H1 (cell line): ENCODE data around the gene CSNK1G3. TPM values are rescaled to one million over a fixed set of nuclear protein-coding genes. Genes with fewer than 3 reads are reported as not detected.

ENCODE experiments used
- CTCF ChIA-PET: fragments of 300-600 bp; sonication (Branson Sonifier 250); formaldehyde crosslinking; loops from one replicate; lab custom pipeline; 2021; ENCODE audit not compliant: partially characterized antibody; lab: Charles Lee
- POLR2A ChIA-PET: fragments of 300-600 bp; sonication (Branson Sonifier 250); formaldehyde crosslinking; loops from one replicate; lab custom pipeline; 2021; ENCODE audit warnings: inconsistent platforms; ENCODE audit not compliant: partially characterized antibody; lab: Charles Lee
- DNase-seq, 2 experiments: peaks; one replicate each; pipeline versions ENCODE4 v3.0.0 to v3.0.0-alpha.2; 2010 to 2022; ENCODE audit warnings: low spot score in 2 of 2, low read depth in 1 of 2, mixed read lengths in 1 of 2
- FAIRE-seq: peaks from 2 replicates; lab custom pipeline; 2011; peaks lifted over from hg19 to GRCh38; lab: Jason Lieb, UNC
- H2AFZ ChIP-seq: 2 replicates; pipeline ENCODE4 v1.8.1; 2012; ENCODE audit warnings: low read length, inconsistent platforms
- H2AK5ac ChIP-seq: 2 replicates; pipeline ENCODE4 v1.6.1; 2013; ENCODE audit warnings: low read depth, low read length
- H2BK120ac ChIP-seq: replicated peaks from 2 replicates; pipeline ENCODE3; 2013; ENCODE audit warnings: low read depth, low read length, inconsistent platforms
- H2BK12ac ChIP-seq: 2 replicates; pipeline ENCODE4 v1.6.1; 2013; ENCODE audit warnings: low read depth, low read length
- H2BK15ac ChIP-seq: 2 replicates; pipeline ENCODE4 v1.6.1; 2013; ENCODE audit warnings: low read length
- H2BK20ac ChIP-seq: 2 replicates; pipeline ENCODE4 v1.6.1; 2013; ENCODE audit warnings: low read length
- H2BK5ac ChIP-seq: 2 replicates; pipeline ENCODE4 v1.6.1; 2013; ENCODE audit warnings: low read depth, low read length
- H3K14ac ChIP-seq: 2 replicates; pipeline ENCODE4 v1.6.1; 2013; ENCODE audit warnings: inconsistent platforms; ENCODE audit not compliant: insufficient read length
- H3K18ac ChIP-seq: 2 replicates; pipeline ENCODE4 v1.6.1; 2013; ENCODE audit warnings: low read length; ENCODE audit errors: extremely low read depth
- H3K23ac ChIP-seq: 2 replicates; pipeline ENCODE4 v1.6.1; 2013; ENCODE audit warnings: inconsistent platforms; ENCODE audit not compliant: insufficient read length
- H3K23me2 ChIP-seq: 2 replicates; pipeline ENCODE4 v1.6.1; 2013; ENCODE audit warnings: low read depth, low read length
- H3K27ac ChIP-seq: 2 replicates; pipeline ENCODE4 v1.6.1; 2011; ENCODE audit warnings: low read depth, low read length, inconsistent platforms
- H3K27me3 ChIP-seq, 4 experiments: replicated peaks in 1 of 4; 1 replicate in 1 of 4; 2 replicates in 3 of 4; pipeline versions ENCODE4 v1.6.1 to v1.8.1; 2011 to 2013; ENCODE audit warnings: low read length in 3 of 4, mild to moderate bottlenecking in 3 of 4, inconsistent platforms in 2 of 4, mixed read lengths in 2 of 4, moderate library complexity in 1 of 4; ENCODE audit not compliant: control insufficient read depth in 3 of 4, insufficient read depth in 3 of 4; ENCODE audit errors: extremely low read depth in 1 of 4
- H3K36me3 ChIP-seq, 4 experiments: 2 replicates each; pipeline versions ENCODE4 v1.6.1 to v1.8.1; 2011 to 2013; ENCODE audit warnings: mild to moderate bottlenecking in 4 of 4, low read length in 3 of 4, moderate library complexity in 2 of 4, control low read depth in 1 of 4, inconsistent platforms in 1 of 4; ENCODE audit not compliant: insufficient read depth in 4 of 4, control insufficient read depth in 2 of 4
- H3K4ac ChIP-seq: replicated peaks from 2 replicates; pipeline ENCODE3; 2013; ENCODE audit warnings: low read length, low read depth, mixed read lengths, inconsistent platforms; ENCODE audit not compliant: insufficient read length
- H3K4me1 ChIP-seq, 4 experiments: replicated peaks in 1 of 4; 1 replicate in 1 of 4; 2 replicates in 3 of 4; pipeline versions ENCODE4 v1.6.1 to v1.8.1; 2011 to 2013; ENCODE audit warnings: low read length in 3 of 4, inconsistent platforms in 2 of 4, mixed read lengths in 1 of 4; ENCODE audit not compliant: insufficient read depth in 4 of 4, control insufficient read depth in 3 of 4
- H3K4me2 ChIP-seq, 2 experiments: 2 replicates each; pipeline versions ENCODE4 v1.6.1 to v1.8.1; 2011 to 2013; ENCODE audit warnings: low read depth in 2 of 2, low read length in 2 of 2, control low read depth in 1 of 2, inconsistent platforms in 1 of 2, mild to moderate bottlenecking in 1 of 2; ENCODE audit not compliant: insufficient read depth in 1 of 2
- H3K4me3 ChIP-seq, 4 experiments: fragments of 200-600, 300-600 bp in 1 of 4; sonication (generic), shearing (Covaris generic), sonication (Bioruptor Twin) in 1 of 4; 2 replicates each; pipeline versions ENCODE4 v1.5.1 to v1.8.1; 2011 to 2016; ENCODE audit warnings: low read length in 4 of 4, low read depth in 3 of 4, control low read depth in 2 of 4, inconsistent platforms in 2 of 4, mild to moderate bottlenecking in 2 of 4, mixed read lengths in 1 of 4, moderate library complexity in 1 of 4; ENCODE audit not compliant: insufficient read depth in 2 of 4; ENCODE audit errors: extremely low read depth in 1 of 4
- H3K56ac ChIP-seq: replicated peaks from 2 replicates; pipeline ENCODE3; 2013; ENCODE audit warnings: low read depth, mild to moderate bottlenecking, mixed read lengths, low read length, inconsistent platforms; ENCODE audit not compliant: insufficient read length
- H3K79me1 ChIP-seq: 2 replicates; pipeline ENCODE4 v1.6.1; 2013; ENCODE audit warnings: low read depth, low read length, control low read depth
- H3K79me2 ChIP-seq, 2 experiments: 2 replicates each; pipeline versions ENCODE4 v1.6.1 to v1.8.1; 2012 to 2013; ENCODE audit warnings: low read length in 2 of 2, mild to moderate bottlenecking in 2 of 2, inconsistent platforms in 1 of 2; ENCODE audit not compliant: insufficient read depth in 2 of 2, control insufficient read depth in 1 of 2
- H3K9ac ChIP-seq, 4 experiments: replicated peaks in 1 of 4; 1 replicate in 1 of 4; 2 replicates in 3 of 4; pipeline versions ENCODE4 v1.6.1 to v1.8.1; 2011 to 2013; ENCODE audit warnings: low read depth in 3 of 4, low read length in 3 of 4, control low read depth in 2 of 4, mild to moderate bottlenecking in 2 of 4, moderate library complexity in 2 of 4, inconsistent platforms in 1 of 4; ENCODE audit errors: extremely low read depth in 1 of 4
- H3K9me3 ChIP-seq, 2 experiments: 2 replicates each; pipeline versions ENCODE4 v1.6.1 to v1.8.1; 2012 to 2013; ENCODE audit warnings: mild to moderate bottlenecking in 2 of 2, moderate library complexity in 2 of 2, control low read depth in 1 of 2, inconsistent platforms in 1 of 2, low read depth in 1 of 2, low read length in 1 of 2, mixed read lengths in 1 of 2; ENCODE audit not compliant: insufficient read depth in 2 of 2
- H4K20me1 ChIP-seq, 2 experiments: replicated peaks in 1 of 2; 2 replicates each; pipeline versions ENCODE3 to v1.8.1; 2011 to 2013; ENCODE audit warnings: inconsistent platforms in 2 of 2, low read length in 2 of 2, mild to moderate bottlenecking in 1 of 2; ENCODE audit not compliant: insufficient read depth in 2 of 2, control insufficient read depth in 1 of 2
- H4K5ac ChIP-seq: 2 replicates; pipeline ENCODE4 v1.6.1; 2013; ENCODE audit warnings: low read length, low read depth, mixed read lengths, inconsistent platforms; ENCODE audit not compliant: insufficient read length
- H4K8ac ChIP-seq: 2 replicates; pipeline ENCODE4 v1.8.0; 2013; ENCODE audit warnings: mild to moderate bottlenecking, moderate library complexity, low read length, inconsistent platforms; ENCODE audit not compliant: insufficient read depth; ENCODE audit errors: extremely low read depth
- H4K91ac ChIP-seq: replicated peaks from 2 replicates; pipeline ENCODE3; 2013; ENCODE audit warnings: low read length, mixed read lengths, inconsistent platforms; ENCODE audit not compliant: insufficient read length
- GTF2F1 ChIP-seq: IDR thresholded peaks from 2 replicates; pipeline ENCODE4 v1.6.1; 2012; ENCODE audit warnings: low read depth, low read length, improper control_type of control experiment, borderline replicate concordance
- TCF12 ChIP-seq: IDR thresholded peaks from 2 replicates; pipeline ENCODE4 v1.6.1; 2011; ENCODE audit warnings: low read depth, mild to moderate bottlenecking, low read length
- WGBS, 2 experiments: shearing (Covaris generic) in 1 of 2; methylation state at CpG; one replicate each; pipeline versions ENCODE4 v1.1.6 to v1.1.7; 2013 to 2015; ENCODE audit warnings: low lambda C conversion rate in 2 of 2, mixed read lengths in 2 of 2, inconsistent platforms in 1 of 2, low coverage in 1 of 2, missing lambda C conversion rate in 1 of 2; ENCODE audit not compliant: insufficient replicate concordance in 2 of 2, insufficient coverage in 1 of 2, insufficient read length in 1 of 2; ENCODE audit errors: extremely low coverage in 1 of 2, missing lambda C conversion rate in 1 of 2; 5-methylcytosine and 5-hydroxymethylcytosine counted together
- polyA plus RNA-seq, 7 experiments: library from polyadenylated mRNA; depleted of rRNA in 3 of 7; stranded (reverse) in 5 of 7; unstranded in 2 of 7; fragments of >200 nt in 5 of 7; fragments of 200-250 nt in 2 of 7; gene quantifications; 1 replicate in 5 of 7; 2 replicates in 1 of 7; 4 replicates in 1 of 7; pipeline versions ENCODE4 v1.2.1 to v1.2.3, GENCODE V29; 2011 to 2013; ENCODE audit warnings: missing spikeins in 2 of 7, mixed read lengths in 2 of 7
- total RNA-seq: library from RNA; stranded (reverse); fragmentation: NEBNext Ultra II Directional; extraction: Animal tissue kit (Norgen Biotek cat#: 25700); gene quantifications from 2 replicates; pipeline ENCODE4 v1.2.1, GENCODE V29; 2021

CSNK1G3 gene
- total and polyA plus RNA-seq, 2 of the 8 experiments (the other 6 are each of a cell fraction or from before 2014, with no cell fraction given): 10.6 to 58.9 TPM

- no peaks in the 10 kb centered on the region for H4K20me1 ChIP-seq
- WGBS, 2 experiments: 92% methylated on average over 1 of the region's 1 CpG; no CpG with 5 or more reads in 1 of the 2 experiments
- no peak overlapping the region for H3K18ac ChIP-seq
- H3K4me1 ChIP-seq: no peaks in the 10 kb centered on the region
- H3K4me3 ChIP-seq: no peak overlapping the region
- H3K4ac ChIP-seq: no peak overlapping the region
- H4K5ac ChIP-seq: no peak overlapping the region
- no peaks in the 10 kb centered on the region for H3K79me1 ChIP-seq
- peaks cover 0 to 19% (median 0%) of the 10 kb centered on the region in 4 experiments; a peak in 3 of 8 replicates for H3K36me3 ChIP-seq
- DNase-seq (no peak), FAIRE-seq (no peak)
- no peak overlapping the region for H2BK12ac ChIP-seq
- H3K27me3 ChIP-seq: no peaks in the 10 kb centered on the region
- ChIA-PET POLR2A (no interaction called here), CTCF (no interaction called here)
- no peaks in the 10 kb centered on the region for H3K9me3 ChIP-seq
- no peak overlapping the region for H3K23ac ChIP-seq
- no peak overlapping the region for H2BK120ac ChIP-seq
- H4K91ac ChIP-seq: no peak overlapping the region
- H3K9ac ChIP-seq: no peak overlapping the region
- H3K4me2 ChIP-seq: no peak overlapping the region
- H3K23me2 ChIP-seq: no peaks in the 10 kb centered on the region
- H2BK20ac ChIP-seq: no peak overlapping the region
- no peak overlapping the region for H2AK5ac ChIP-seq
- H3K56ac ChIP-seq: no peak overlapping the region
- no peak overlapping the region for H4K8ac ChIP-seq
- H2AFZ ChIP-seq: no peak overlapping the region
- no peaks in the 10 kb centered on the region for H3K79me2 ChIP-seq
- no peak overlapping the region for H3K27ac ChIP-seq
- H3K14ac ChIP-seq: no peak overlapping the region
- H2BK15ac ChIP-seq: no peak overlapping the region
- H2BK5ac ChIP-seq: no peak overlapping the region
- TF ChIP-seq GTF2F1 (no peak), TCF12 (no peak)
These were observed 85.0 kb downstream of the CSNK1G3 start for GRCh38 chr5:123597018-123597417.
